Fibroblast of pulmonary artery (primary cell): ENCODE results near the gene SEMG1.

ENCODE experiments used
- DNase-seq: peaks from one replicate; pipeline ENCODE4 v3.0.0-alpha.2; 2010; ENCODE audit warnings: low read depth
- H3K4me3 ChIP-seq: replicated peaks from 2 replicates; pipeline ENCODE4 v1.5.1; 2011; ENCODE audit warnings: low read depth, mild to moderate bottlenecking, control low read depth, low read length, moderate library complexity
- TF ChIP-seq, protein P1 (sequence below): IDR thresholded peaks from 2 replicates; pipeline ENCODE4 v1.5.1; 2011; ENCODE audit warnings: mild to moderate bottlenecking, control low read depth, low read length, inconsistent platforms; ENCODE audit errors: missing control alignments

Gene SEMG1, protein sequence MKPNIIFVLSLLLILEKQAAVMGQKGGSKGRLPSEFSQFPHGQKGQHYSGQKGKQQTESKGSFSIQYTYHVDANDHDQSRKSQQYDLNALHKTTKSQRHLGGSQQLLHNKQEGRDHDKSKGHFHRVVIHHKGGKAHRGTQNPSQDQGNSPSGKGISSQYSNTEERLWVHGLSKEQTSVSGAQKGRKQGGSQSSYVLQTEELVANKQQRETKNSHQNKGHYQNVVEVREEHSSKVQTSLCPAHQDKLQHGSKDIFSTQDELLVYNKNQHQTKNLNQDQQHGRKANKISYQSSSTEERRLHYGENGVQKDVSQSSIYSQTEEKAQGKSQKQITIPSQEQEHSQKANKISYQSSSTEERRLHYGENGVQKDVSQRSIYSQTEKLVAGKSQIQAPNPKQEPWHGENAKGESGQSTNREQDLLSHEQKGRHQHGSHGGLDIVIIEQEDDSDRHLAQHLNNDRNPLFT

DNA sequence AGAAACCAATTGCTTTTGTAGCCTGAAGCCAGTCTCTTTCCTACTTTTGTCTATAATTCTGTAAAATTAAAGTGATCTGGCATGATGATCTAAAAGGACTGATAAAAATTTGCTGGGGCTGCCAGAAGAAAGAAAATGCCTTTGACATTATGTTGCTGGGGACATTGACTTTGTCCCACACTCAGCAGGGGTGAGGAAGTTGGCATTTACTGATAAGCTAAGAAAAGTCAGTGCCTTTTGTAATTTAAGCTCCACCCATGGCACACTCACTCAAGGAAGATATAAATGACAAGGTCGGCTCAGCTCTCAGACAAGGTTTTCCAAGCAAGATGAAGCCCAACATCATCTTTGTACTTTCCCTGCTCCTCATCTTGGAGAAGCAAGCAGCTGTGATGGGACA, at the start of gene SEMG1:
SEMG1 (plus strand) TSS at position 309 of the 400 bp plus-strand sequence; CDS start at position 330, 21 bp downstream.
- H3K4me3 ChIP-seq: no peak within 1 kb of the TSS

DNA sequence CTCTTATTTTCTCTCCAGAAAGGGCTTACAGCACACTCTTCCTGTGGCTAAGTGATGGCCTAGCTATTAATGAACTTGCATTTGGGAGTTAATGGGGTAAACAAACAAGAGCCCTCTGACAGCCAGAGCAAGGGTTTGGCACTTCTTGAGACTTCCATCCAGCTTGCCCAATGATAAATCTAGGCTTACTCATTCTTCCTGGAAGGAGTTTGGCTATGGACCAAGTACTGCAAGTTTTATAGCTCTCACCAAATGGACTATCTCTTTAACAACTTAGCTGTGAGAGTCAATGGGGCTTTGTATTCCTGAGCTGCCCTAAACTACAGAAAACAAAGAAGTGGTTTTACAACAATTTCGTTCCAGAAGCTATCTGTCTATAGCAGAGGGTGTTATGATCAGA, 48.9 kb upstream of the SEMG1 start:
- no peak overlapping the region for H3K4me3 ChIP-seq
- DNase-seq: peak; percentile 87
- TF ChIP-seq, protein P1, sequence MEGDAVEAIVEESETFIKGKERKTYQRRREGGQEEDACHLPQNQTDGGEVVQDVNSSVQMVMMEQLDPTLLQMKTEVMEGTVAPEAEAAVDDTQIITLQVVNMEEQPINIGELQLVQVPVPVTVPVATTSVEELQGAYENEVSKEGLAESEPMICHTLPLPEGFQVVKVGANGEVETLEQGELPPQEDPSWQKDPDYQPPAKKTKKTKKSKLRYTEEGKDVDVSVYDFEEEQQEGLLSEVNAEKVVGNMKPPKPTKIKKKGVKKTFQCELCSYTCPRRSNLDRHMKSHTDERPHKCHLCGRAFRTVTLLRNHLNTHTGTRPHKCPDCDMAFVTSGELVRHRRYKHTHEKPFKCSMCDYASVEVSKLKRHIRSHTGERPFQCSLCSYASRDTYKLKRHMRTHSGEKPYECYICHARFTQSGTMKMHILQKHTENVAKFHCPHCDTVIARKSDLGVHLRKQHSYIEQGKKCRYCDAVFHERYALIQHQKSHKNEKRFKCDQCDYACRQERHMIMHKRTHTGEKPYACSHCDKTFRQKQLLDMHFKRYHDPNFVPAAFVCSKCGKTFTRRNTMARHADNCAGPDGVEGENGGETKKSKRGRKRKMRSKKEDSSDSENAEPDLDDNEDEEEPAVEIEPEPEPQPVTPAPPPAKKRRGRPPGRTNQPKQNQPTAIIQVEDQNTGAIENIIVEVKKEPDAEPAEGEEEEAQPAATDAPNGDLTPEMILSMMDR: no peak

More for the DNA sequence above, at the start of gene SEMG1:
- TF ChIP-seq, protein P1: no peak
- DNase-seq: no peak

DNA sequence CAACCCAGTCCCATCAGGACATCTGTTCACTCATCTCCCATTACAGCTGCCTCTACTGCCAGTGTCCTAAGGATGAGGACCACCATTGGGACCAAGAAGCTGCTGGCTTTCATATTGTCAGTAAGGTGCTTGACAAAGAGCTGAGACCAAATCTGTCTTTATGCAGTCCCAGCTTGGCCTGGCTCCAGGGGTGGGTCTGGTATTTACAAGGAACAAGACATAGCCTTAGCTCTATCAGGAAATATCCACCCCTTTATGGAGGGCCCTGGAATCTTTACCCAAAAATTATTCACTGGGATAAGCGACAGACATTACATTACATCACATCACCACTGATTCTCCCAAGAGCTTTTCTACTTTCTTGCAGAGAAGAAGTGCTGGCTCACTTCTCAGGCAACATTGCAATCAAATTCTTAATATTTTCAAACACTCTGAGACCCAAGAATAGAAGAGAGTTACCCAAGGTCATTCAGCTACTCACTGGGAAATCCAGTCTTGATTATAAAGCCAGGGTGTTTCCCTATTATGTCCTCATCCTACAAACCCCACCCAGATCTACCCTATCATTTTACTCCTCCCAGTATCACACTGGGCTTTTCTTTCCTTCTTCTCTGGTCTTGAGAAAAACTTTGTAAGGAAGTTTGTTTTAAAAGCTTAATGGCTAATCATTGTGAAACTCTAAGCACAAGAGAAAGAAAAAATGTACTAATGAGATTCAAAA, 43.6 kb upstream of the SEMG1 start:
- TF ChIP-seq, protein P1: no peak
- DNase-seq: no peak
- no peak overlapping the region for H3K4me3 ChIP-seq

DNA sequence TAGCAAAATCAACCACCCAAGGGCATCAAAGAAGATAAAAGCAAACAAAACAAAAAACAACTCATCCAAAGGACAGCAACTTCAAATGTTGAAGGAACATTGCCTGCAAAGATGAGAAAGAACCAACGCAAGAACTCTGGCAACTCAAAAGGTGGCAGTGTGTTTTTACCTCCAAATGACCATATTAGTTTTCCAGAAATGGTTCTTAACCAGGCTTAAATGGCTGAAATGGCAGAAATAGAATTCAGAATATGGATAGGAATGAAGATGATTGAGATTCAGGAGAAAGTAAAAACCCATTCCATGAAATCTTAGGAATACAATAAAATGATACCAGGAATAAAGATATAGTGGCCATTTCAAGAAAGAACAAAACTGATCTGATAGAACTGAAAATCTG, 41.9 kb upstream of the SEMG1 start:
- H3K4me3 ChIP-seq: no peak overlapping the region
- TF ChIP-seq, protein P1: no peak
- DNase-seq: no peak

DNA sequence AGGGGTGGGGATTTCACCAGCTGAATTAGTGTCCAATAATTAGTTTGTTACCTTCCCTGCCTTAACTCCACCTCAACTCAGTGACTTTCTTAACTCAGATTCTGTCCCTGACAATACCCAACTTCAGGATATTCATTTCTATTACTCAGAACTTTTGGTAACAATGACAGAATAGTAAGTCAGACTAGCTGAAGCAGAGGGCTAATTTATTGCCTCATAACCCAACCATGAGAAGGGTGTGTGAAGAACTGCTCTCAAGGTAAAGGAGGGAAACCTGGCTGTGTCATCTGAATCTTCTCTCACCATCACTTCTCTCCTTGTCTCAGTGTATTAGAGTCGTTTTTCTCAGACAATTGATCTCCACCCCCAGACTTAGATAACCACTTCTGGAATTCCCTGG, 33.3 kb upstream of the SEMG1 start:
- TF ChIP-seq, protein P1: no peak
- no peak overlapping the region for H3K4me3 ChIP-seq
- DNase-seq: no peak

DNA sequence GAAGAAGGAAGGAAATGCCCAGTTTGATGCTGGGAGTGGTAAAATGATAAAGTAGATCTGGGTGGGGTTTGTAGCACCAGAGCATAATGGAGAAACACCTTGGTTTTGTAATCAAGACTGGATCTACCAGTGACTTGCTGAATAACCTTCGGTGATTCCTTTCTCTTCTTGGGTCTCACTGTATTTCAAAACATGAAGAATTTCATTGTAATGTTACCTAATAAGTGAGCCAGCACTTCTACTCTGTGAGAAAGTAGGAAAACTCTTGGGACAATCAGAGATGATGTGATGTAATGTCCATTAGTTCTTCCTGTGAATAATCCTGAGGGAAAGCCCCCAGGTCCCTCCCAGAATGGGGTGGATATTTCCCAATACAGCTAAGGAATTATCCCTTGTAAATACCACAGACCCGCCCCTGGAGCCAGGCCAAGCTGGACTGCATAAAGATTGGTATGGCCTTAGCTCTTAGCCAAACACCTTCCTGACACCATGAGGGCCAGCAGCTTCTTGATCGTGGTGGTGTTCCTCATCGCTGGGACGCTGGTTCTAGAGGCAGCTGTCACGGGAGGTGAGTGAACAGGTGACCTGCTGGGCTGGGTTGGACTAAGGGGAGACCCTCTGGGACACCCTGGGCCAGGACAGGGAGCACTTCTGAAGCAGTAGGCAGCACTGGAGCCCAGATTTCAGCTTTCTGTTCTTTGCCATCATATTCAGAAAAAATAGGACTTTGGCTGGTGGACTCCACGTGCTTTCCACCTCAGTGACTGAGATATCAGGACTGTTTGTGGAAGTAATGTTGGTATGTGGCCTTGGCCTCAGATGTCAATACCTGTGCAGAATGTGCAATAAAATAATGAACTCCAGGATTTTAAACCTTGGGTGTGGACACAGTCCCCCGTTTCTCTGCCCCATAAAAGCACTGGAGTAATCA, 32.1 kb upstream of the SEMG1 start, which contains the start of gene PI3:
PI3 (plus strand) TSS at position 469 of the 931 bp plus-strand sequence; CDS start at position 490, 21 bp downstream.
- DNase-seq: peak; percentile 69
- H3K4me3 ChIP-seq: no peak within 1 kb of the TSS
- TF ChIP-seq, protein P1: no peak
